Umbilical cord (tissue), 2 donors: ENCODE results near the gene PCED1B. TPM values are rescaled to one million over a fixed set of nuclear protein-coding genes. Genes with fewer than 3 reads are reported as not detected.

Experiments
- DNase-seq: peaks from one replicate; pipeline ENCODE4 v3.0.0-alpha.2; 2015; ENCODE audit warnings: low spot score
- total RNA-seq: library from RNA; depleted of rRNA; stranded (reverse); fragments of >200 nt; gene quantifications from one replicate; pipeline ENCODE4 v1.2.3, GENCODE V29; 2014; ENCODE audit warnings: low replicate concordance; ENCODE audit not compliant: insufficient read depth

PCED1B gene
- total RNA-seq, 1 donor from 2014 or later, result 6.5 TPM

DNA sequence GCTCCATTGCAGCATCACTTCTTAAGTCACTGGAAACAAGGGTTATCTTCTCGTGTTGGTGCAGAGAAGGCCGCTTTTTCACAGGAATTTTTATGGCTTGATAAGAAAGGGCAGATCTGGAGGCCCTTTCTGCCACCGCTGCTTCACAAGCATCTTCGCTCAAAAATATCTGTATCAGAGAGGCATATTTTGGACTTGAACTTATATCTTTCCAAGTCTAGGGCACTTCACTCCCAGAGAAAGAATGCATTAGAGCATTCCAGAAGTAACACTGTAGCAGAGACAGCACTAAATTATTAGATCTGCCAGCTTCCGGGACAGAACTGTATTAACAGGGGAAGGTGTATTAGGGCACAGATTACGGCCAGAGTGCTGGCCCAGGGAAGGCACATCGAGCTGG is 152.0 kb downstream of the PCED1B start:
- peak; percentile 87 for DNase-seq

DNA sequence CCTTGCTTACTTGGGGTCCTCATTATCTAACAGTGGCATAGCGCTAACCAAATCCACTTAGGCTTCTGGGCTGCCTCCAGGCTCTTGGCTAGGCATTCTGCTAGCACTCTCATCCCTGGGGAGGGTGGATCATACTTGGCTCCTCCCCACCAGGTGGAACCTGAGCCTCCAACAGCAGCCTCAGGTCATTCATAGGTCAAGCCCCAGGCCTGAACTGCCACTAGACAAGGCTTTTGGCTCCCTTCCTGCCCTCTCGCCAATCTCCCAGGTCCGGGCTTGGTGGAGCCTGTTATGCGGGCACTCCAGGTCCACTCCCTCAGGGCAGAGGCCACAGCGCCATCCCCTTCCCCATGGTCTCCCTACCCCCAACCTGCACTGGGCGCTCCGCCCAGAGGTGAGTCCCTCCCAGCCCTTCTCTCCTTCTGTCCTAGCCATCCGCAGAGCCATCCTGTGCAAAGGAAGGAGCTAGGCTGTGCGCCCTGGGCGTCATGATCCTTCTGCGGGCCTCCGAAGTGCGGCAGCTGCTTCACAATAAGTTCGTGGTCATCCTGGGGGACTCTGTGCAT is 155.2 kb downstream of the PCED1B start:
- no peak for DNase-seq

DNA sequence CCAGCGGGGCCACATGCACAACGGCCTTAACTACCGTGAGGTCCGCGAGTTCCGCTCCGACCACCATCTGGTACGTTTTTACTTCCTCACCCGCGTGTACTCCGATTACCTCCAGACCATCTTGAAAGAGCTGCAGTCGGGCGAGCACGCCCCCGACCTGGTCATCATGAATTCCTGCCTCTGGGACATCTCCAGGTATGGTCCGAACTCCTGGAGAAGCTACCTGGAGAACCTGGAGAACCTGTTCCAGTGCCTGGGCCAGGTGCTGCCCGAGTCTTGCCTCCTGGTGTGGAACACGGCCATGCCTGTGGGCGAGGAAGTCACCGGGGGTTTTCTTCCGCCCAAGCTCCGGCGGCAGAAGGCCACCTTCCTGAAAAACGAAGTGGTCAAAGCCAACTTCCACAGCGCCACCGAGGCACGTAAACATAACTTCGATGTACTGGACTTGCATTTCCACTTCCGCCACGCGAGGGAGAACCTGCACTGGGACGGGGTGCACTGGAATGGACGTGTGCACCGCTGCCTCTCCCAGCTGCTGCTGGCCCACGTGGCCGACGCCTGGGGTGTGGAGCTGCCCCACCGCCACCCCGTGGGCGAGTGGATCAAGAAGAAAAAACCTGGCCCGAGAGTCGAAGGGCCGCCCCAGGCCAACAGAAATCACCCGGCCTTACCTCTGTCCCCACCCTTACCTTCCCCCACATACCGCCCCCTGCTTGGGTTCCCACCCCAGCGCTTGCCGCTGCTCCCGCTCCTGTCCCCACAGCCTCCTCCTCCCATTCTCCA is 156.0 kb downstream of the PCED1B start:
- no peak for DNase-seq

DNA sequence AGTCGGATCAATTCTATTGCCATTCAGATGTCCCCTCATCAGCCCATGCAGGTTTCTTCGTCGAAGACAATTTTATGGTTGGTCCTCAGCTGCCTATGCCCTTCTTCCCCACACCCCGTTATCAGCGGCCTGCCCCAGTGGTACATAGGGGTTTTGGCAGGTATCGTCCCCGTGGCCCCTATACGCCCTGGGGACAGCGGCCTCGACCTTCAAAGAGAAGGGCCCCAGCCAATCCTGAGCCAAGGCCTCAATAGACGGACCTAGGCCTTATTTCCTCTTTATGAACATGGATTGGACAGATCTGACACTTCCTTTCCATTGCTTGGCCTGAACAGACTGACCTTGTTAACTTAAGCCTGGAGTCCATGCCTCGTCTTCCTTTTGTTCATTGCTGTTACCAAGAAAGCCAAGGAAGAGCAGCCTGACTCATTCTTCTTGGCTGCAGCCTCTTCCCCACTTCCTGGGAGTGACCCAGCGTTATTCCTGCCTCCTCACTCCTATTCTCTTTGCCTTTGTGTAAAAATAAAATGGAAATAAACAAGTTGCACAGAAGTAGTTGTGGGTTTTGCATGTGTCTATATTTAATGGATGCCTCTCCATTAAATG is 156.8 kb downstream of the PCED1B start:
- DNase-seq, result peak; percentile 41

DNA sequence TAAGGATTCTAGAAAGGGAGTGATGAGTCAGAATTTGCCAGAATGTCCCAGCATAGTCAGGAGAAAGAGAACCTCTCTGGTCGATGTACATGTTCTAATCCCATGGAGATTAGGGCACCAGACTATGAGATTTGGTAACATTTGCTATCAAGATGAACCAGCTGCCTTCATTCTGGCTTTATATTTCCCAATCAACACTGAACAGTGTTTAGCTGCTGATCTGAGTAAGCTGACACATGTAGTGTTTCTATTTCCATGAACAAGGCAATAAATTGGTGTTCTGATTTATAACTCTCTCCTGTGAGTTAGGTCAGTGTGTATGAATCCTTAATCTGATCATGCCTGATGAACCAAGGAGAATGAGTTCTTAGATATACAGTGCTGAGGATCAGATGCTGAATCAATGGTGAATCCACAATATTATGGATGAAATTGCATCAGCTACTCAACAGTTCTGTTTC is 158.4 kb downstream of the PCED1B start:
- peak; percentile 83 for DNase-seq

DNA sequence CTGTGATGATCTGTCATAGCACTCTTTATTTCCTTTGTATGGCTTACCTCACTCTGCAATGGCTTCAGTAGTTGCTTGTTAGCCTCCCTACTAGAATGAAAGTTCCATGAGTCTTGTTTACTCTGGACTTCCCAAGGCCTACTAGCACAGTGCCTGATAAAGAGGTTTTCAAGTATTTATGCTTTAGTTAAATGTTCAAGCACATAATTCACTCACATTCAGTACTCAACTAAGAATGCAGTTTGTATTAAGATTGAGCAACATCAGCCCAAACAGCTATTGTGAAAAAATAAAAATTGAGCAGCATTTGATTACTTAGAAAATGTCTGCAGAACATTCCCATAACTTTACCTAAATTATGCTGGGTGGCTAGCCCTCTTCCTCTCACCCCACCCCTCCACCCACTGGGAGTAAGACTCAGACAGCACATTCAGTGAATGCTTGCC is 159.3 kb downstream of the PCED1B start:
- DNase-seq, result no peak

DNA sequence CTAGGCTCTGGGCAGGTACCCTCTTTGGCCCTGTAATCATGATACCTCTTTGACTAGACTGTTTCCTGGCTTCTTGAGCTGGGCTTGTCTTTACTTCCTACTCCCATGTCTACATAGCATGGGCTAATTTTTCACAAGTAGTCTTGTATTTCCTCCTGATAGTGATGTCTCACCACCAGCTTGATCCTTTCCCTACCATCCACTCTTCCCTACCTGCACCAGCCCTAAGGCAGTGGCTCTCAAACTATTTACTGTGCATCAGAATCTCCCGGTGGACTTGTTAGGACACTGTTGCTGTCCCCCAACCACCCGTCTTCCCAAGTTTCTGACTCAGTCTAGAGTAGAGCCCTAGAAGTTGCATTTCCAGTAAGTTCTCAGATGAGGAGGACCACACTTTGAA is 163.0 kb downstream of the PCED1B start:
- no peak for DNase-seq

DNA sequence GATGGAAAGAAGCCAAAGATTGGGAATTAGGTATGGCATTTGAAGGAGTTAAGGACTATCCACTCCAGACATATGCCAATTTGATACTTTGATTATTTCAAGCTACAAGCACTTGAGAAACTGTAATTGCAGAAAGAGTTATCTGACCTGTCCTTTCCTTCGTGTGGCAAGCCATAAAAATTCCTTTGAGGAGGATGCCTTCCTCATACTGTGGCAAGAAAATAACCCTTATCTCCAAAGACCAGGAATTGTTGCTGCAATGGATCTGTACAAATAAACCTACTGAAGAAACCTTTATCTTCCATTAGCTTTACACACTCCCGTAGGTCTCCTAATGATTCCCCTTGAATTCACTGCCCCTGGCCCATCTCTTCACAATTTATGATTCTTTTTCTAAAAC is 165.4 kb downstream of the PCED1B start:
- no peak for DNase-seq

DNA sequence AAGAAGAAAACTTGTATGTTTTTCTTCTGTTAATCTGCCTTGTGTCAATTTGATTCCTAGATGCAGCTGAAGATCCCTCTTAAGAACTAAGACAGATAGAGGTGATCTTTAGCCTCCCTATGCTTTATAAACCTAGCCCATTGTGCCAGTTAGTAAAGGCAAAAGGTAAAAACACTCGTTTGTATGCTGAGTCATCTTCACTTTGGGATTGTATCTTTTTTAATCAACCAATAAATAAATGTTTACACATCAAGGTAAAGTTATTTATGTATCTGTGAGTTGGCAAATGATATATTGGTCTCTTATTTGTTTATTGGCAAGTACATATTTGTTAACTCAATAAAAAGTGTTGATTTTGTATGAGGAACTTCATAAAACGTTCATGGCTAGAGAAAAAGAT is 166.2 kb downstream of the PCED1B start:
- no peak for DNase-seq

DNA sequence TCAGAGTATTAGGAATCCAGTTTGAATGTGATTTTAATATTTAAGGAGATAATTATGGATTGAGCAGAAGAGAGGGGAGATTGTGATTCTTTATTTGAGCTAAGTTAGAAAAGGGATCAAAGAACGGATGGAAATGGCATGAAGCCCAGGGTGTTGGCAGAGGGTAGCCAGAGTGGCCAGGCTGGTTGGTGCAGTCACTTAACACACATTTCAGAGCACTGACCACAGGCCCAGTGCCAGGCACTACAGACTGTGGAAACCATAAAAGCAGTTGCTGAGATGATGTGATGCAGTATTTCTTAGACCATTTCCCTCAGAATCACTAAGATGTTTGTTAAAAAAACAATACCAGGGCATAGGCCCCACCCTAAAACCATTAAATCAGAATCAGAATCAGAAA is 168.0 kb downstream of the PCED1B start:
- no peak for DNase-seq

DNA sequence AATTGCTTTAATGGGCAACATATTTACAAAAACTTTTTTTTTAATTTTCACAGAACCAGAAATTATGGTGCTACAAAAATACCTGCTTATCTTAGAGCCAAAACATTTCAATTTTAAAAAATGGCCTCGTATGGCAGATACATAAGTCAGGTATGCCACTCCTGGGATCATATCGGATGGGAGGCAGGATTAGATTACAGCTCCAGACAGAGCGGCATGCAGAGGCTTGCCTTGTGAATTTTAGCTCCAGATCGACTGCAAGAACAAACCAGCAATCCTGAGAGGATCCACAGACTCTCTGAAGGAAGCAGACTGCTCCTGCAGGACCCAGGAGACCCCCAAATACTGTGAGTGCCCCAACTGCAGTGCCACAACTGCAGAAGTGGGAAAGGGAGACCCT is 169.7 kb downstream of the PCED1B start:
- no peak for DNase-seq

DNA sequence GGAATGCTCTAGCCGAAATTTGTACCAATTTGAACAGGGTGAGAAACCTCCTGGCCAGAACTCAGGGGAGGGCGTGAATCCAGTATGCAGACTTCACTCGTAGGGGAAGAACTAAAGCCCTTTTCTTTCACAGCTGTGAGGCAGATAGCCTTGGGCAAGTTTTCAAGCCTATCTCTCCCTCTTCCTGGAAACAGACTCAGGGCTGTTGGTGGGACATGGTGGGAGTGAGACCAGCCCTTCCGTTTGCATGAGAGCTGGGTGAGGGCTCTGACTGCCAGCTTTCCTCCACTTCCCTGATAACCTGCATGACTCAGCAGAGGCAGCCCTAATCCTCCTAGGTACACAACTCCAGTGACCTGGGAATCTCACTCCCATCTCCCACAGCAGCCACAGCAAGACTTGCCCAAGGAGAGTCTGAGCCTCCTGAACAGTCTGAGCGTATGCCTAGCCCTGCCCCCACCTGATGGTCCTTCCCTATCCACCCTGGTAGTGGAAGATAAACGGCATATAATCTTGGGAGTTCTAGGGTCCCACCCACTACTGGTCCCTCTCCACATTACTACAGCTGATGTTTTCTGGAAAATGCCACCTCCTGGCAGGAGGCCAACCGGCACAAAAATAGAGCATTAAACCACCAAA is 170.4 kb downstream of the PCED1B start:
- DNase-seq, result no peak

DNA sequence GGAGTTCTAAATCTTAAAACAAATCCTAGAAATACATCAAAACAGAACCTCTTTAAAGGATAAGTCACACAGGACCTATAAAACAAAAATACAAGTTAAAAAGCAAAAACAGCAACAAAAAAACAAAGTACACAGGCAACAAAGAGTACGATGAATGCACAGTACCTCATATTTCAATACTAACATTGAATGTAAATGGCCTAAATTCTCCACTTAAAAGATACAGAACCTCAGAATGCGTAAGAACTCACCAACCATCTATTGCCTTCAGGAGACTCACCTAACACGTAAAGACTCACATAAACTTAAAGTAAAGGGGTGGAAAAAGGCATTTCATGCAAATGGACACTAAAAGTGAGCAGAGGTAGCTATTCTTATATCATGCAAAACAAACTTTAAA is 172.5 kb downstream of the PCED1B start:
- DNase-seq, result no peak

DNA sequence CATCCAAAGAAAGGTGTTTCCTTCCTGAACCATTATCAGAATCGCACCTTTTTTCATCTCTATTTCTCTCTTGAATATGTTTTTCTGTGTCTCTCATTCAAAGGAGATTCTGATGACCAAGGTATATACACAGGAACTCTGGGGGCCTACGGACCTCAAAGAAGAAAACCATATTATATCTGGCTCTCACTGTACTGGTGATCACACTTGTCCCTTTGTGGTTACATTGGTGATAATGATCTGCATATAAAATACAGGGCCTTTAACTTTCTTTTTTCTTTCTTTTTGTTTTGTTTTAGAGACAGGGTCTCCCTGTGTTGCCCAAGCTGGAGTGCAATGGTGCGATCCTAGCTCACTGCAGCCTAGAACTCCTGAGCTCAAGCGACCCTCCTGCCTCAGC is 185.5 kb downstream of the PCED1B start:
- DNase-seq, result no peak

DNA sequence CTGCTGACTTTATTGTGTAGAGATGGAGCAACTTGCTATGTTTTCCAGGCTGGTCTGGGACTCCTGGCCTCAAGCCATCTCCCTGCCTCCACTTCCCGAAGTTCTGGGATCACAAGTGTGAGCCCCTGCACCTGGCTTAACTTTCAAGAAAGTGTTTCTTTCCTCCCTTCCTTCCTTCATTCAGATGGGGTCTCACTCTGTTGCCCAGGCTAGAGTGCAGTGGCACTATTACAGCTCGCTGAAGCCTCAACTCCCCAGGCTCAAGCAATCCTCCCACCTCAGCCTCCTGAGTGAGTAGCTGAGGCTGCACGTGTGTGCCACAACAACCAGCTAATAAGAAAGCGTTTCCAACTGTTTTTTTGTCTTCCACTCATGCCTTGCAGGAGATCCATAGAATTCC is 186.0 kb downstream of the PCED1B start:
- no peak for DNase-seq

DNA sequence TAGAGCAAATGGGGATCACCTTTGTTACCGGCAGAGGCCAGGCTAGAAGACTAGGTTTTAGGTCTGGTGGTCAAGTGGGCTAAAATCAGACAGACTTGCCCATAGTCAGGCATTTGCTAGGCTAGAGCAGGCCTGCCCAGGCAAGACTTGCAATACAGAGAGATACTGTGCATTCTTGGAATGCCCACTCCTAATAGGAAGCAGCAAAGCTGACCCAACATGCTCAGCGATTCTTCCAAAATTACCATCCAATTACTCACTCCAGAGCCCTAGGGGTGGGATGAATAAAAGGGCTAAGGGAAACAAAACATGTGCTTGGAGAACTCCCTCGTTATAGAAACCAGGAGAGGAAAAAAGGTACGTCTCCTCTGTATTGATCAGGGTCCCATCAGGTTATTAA is 188.2 kb downstream of the PCED1B start:
- DNase-seq, result no peak

DNA sequence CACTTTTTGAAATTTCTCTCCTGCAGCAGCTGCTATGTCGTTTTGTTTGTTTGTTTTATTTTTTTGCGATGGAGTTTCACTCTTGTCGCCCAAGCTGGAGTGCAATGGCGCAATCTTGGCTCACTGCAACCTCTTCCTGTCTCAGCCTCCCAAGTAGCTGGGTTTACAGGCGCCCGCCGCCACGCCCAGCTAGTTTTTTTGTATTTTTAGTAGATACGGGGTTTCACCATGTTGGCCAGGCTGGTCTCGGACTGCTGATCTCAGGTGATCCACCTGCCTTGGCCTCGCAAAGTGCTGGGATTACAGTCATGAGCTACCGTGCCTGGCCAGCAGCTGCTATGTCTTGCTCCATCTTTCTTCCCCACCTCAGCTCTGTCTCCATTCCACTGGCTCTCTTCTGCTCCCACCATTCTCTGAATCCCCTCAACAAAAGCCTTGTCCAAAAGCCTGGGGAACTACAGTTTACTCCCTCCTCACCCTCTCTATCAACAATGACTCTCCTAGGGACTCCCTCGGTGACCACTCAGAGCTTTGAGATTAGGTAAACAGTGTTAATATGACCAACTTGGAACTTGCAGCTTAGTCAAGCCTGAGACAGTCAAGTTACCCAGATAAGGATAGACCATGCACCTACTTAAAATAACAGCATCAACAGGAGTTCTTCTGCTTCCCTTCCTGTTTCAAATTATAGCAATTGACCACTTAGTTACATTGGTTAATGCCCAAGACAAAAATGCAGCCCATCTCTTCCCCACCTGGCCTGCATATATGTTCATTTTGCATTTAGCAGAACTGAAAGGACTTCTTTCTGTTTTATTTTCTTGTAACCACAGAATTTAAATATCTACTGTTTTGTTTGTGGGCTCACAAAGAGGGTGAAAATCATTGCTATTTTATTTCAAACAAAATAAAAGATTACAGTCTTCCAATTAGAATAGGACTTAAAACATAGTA is 189.4 kb downstream of the PCED1B start:
- no peak for DNase-seq

DNA sequence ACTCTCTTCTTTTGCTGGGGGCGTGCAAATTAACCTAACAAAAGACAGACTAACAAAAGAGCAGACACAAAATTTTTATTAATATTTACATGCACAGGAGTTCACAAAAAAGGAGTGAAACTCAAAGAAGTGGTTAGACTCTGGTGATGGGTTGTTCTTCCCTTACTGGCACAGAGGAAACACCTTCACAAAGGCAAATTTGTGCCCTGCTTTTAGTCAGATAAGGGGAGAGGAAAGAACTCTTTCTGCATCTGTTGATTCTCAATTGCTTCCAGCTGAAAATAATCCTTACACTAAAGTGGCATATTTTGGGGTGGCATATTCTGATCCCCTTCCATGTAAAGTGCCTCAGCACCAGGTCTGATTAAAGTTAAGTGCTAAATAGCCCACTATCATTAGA is 190.5 kb downstream of the PCED1B start:
- no peak for DNase-seq

DNA sequence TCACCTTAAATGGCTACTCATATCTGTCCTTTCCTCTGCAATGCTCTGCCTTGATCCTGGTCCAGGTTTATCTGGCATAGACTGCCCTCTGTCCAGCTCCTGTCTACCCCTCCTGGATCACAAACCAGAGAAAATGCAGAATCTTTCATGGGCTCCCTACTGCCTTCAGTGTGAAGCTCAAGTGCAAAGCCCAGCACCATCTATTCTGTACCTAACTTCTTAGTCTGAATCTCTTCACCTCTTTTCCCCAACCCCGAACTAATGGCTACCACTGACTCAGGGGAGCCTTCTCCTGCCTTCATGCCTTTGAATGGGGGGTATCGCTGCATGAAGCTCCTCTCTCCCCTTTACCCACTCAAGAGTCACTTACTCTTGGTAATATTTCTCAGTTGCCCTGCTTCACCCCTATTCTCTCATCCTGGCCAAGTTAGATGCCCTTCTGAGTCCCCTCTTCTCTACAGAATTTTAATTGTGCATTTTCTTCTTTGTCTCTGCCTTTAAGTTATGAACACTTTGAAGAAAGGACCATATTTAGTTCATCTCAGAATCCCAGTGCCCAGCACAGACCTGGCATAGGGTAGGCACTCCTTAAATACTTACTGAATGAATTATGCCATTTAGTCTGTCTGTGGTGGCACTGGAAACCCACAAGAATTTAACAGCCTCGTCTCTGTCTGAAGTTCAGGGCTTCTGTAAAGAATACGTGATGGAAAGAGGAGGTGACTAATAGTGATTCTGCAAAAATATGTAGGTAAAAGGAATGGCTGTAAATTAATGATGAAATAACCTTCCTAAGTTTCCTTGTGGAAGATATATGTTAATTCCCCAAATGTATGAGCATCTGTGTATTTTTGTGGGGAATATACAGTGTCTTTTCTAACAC is 191.6 kb downstream of the PCED1B start:
- no peak for DNase-seq

DNA sequence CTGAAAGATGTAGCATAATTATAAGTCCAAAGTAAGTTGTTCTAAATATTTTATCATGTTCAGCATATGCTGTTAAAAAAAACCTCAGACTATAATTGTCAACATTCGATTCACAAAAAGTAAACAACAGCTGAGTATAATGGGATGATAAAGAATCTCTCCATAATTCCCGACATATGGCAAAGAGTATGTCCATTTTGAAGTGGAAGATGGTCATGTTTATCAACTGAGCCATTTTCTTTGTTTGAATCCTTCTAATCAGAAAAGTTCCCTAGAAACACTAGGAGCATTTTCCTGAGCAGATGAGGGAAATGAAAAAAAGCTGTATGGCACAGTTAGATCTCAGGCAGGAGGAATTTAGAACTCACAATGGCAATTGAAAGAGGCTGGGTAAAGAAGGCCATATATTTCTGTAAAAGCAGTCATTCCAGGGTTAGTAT is 192.4 kb downstream of the PCED1B start:
- no peak for DNase-seq
